Retinal pigment epithelial cell (primary cell): ENCODE measurements around the gene BRPF1.
A peak's percentile ranks its signal among the peaks of the same experiment; 100 is the strongest.
"Not testable (repeated sequence)": the region's sequence is repeated elsewhere in the genome, so short reads cannot be mapped to it uniquely, and the experiment has no call there.

Experiments
- DNase-seq: peaks from one replicate; pipeline ENCODE4 v3.0.0-alpha.2; 2010; ENCODE audit warnings: low read depth
- H3K4me3 ChIP-seq: 2 replicates; pipeline ENCODE4 v1.5.1; 2011; ENCODE audit warnings: mild to moderate bottlenecking, low read length, control low read depth, moderate library complexity
- CTCF ChIP-seq: conservative IDR thresholded peaks from 2 replicates; pipeline ENCODE4 v1.5.1; 2011; ENCODE audit warnings: low read depth, low read length, control low read depth, inconsistent platforms

BRPF1 gene

GRCh38 chr3:9765865-9766264, 34.3 kb downstream of the BRPF1 start:
- H3K4me3 ChIP-seq, result no peak overlapping the region
- no peak for TF ChIP-seq CTCF
- no peak for DNase-seq

- no peak for TF ChIP-seq CTCF
- no peak for DNase-seq
Measured at GRCh38 chr3:9767418-9767817, 35.9 kb downstream of the BRPF1 start.

GRCh38 chr3:9768141-9768775, 36.7 kb downstream of the BRPF1 start:
- DNase-seq, result no peak
- no peak overlapping the region for H3K4me3 ChIP-seq
- no peak for TF ChIP-seq CTCF

More at GRCh38 chr3:9767418-9767817, 35.9 kb downstream of the BRPF1 start:
- H3K4me3 ChIP-seq, result no peak overlapping the region

GRCh38 chr3:9769012-9769411, 37.5 kb downstream of the BRPF1 start:
- no peak for DNase-seq
- H3K4me3 ChIP-seq, result peak overlapping the region; percentile 61
- TF ChIP-seq CTCF, result no peak

GRCh38 chr3:9769426-9770275, 38.1 kb downstream of the BRPF1 start, which contains the start of gene CAMK1:
TSS of gene CAMK1 (minus strand) at chr3:9769947. CDS start at chr3:9767749, 2,198 bp downstream.
- no peak for DNase-seq
- peak within 1 kb of the TSS; percentile 61 for H3K4me3 ChIP-seq
- no peak for TF ChIP-seq CTCF

GRCh38 chr3:9770276-9770812, 38.8 kb downstream of the BRPF1 start:
- no peak for DNase-seq
- H3K4me3 ChIP-seq, result peak overlapping the region; percentile 61
- TF ChIP-seq CTCF, result no peak

GRCh38 chr3:9771007-9771406, 39.5 kb downstream of the BRPF1 start:
- H3K4me3 ChIP-seq, DNase-seq: not testable (repeated sequence)
